H1 (cell line): ENCODE measurements around the gene TBKBP1. TPM values are rescaled to one million over a fixed set of nuclear protein-coding genes. Genes with fewer than 3 reads are reported as not detected.

ENCODE experiments used
- CTCF ChIA-PET: fragments of 300-600 bp; sonication (Branson Sonifier 250); formaldehyde crosslinking; loops from one replicate; lab custom pipeline; 2021; ENCODE audit not compliant: partially characterized antibody; lab: Charles Lee
- POLR2A ChIA-PET: fragments of 300-600 bp; sonication (Branson Sonifier 250); formaldehyde crosslinking; loops from one replicate; lab custom pipeline; 2021; ENCODE audit warnings: inconsistent platforms; ENCODE audit not compliant: partially characterized antibody; lab: Charles Lee
- DNase-seq, 2 experiments: peaks; one replicate each; pipeline versions ENCODE4 v3.0.0 to v3.0.0-alpha.2; 2010 to 2022; ENCODE audit warnings: low spot score in 2 of 2, low read depth in 1 of 2, mixed read lengths in 1 of 2
- FAIRE-seq: peaks from 2 replicates; lab custom pipeline; 2011; peaks lifted over from hg19 to GRCh38; lab: Jason Lieb, UNC
- H2AFZ ChIP-seq: 2 replicates; pipeline ENCODE4 v1.8.1; 2012; ENCODE audit warnings: low read length, inconsistent platforms
- H2AK5ac ChIP-seq: 2 replicates; pipeline ENCODE4 v1.6.1; 2013; ENCODE audit warnings: low read depth, low read length
- H2BK120ac ChIP-seq: replicated peaks from 2 replicates; pipeline ENCODE3; 2013; ENCODE audit warnings: low read depth, low read length, inconsistent platforms
- H2BK12ac ChIP-seq: 2 replicates; pipeline ENCODE4 v1.6.1; 2013; ENCODE audit warnings: low read depth, low read length
- H2BK15ac ChIP-seq: 2 replicates; pipeline ENCODE4 v1.6.1; 2013; ENCODE audit warnings: low read length
- H2BK20ac ChIP-seq: 2 replicates; pipeline ENCODE4 v1.6.1; 2013; ENCODE audit warnings: low read length
- H2BK5ac ChIP-seq: 2 replicates; pipeline ENCODE4 v1.6.1; 2013; ENCODE audit warnings: low read depth, low read length
- H3K14ac ChIP-seq: 2 replicates; pipeline ENCODE4 v1.6.1; 2013; ENCODE audit warnings: inconsistent platforms; ENCODE audit not compliant: insufficient read length
- H3K18ac ChIP-seq: 2 replicates; pipeline ENCODE4 v1.6.1; 2013; ENCODE audit warnings: low read length; ENCODE audit errors: extremely low read depth
- H3K23ac ChIP-seq: 2 replicates; pipeline ENCODE4 v1.6.1; 2013; ENCODE audit warnings: inconsistent platforms; ENCODE audit not compliant: insufficient read length
- H3K23me2 ChIP-seq: 2 replicates; pipeline ENCODE4 v1.6.1; 2013; ENCODE audit warnings: low read depth, low read length
- H3K27ac ChIP-seq: 2 replicates; pipeline ENCODE4 v1.6.1; 2011; ENCODE audit warnings: low read depth, low read length, inconsistent platforms
- H3K27me3 ChIP-seq, 4 experiments: replicated peaks in 1 of 4; 1 replicate in 1 of 4; 2 replicates in 3 of 4; pipeline versions ENCODE4 v1.6.1 to v1.8.1; 2011 to 2013; ENCODE audit warnings: low read length in 3 of 4, mild to moderate bottlenecking in 3 of 4, inconsistent platforms in 2 of 4, mixed read lengths in 2 of 4, moderate library complexity in 1 of 4; ENCODE audit not compliant: control insufficient read depth in 3 of 4, insufficient read depth in 3 of 4; ENCODE audit errors: extremely low read depth in 1 of 4
- H3K36me3 ChIP-seq, 4 experiments: 2 replicates each; pipeline versions ENCODE4 v1.6.1 to v1.8.1; 2011 to 2013; ENCODE audit warnings: mild to moderate bottlenecking in 4 of 4, low read length in 3 of 4, moderate library complexity in 2 of 4, control low read depth in 1 of 4, inconsistent platforms in 1 of 4; ENCODE audit not compliant: insufficient read depth in 4 of 4, control insufficient read depth in 2 of 4
- H3K4ac ChIP-seq: replicated peaks from 2 replicates; pipeline ENCODE3; 2013; ENCODE audit warnings: low read length, low read depth, mixed read lengths, inconsistent platforms; ENCODE audit not compliant: insufficient read length
- H3K4me1 ChIP-seq, 4 experiments: replicated peaks in 1 of 4; 1 replicate in 1 of 4; 2 replicates in 3 of 4; pipeline versions ENCODE4 v1.6.1 to v1.8.1; 2011 to 2013; ENCODE audit warnings: low read length in 3 of 4, inconsistent platforms in 2 of 4, mixed read lengths in 1 of 4; ENCODE audit not compliant: insufficient read depth in 4 of 4, control insufficient read depth in 3 of 4
- H3K4me2 ChIP-seq, 2 experiments: 2 replicates each; pipeline versions ENCODE4 v1.6.1 to v1.8.1; 2011 to 2013; ENCODE audit warnings: low read depth in 2 of 2, low read length in 2 of 2, control low read depth in 1 of 2, inconsistent platforms in 1 of 2, mild to moderate bottlenecking in 1 of 2; ENCODE audit not compliant: insufficient read depth in 1 of 2
- H3K4me3 ChIP-seq, 4 experiments: fragments of 200-600, 300-600 bp in 1 of 4; sonication (generic), shearing (Covaris generic), sonication (Bioruptor Twin) in 1 of 4; 2 replicates each; pipeline versions ENCODE4 v1.5.1 to v1.8.1; 2011 to 2016; ENCODE audit warnings: low read length in 4 of 4, low read depth in 3 of 4, control low read depth in 2 of 4, inconsistent platforms in 2 of 4, mild to moderate bottlenecking in 2 of 4, mixed read lengths in 1 of 4, moderate library complexity in 1 of 4; ENCODE audit not compliant: insufficient read depth in 2 of 4; ENCODE audit errors: extremely low read depth in 1 of 4
- H3K56ac ChIP-seq: replicated peaks from 2 replicates; pipeline ENCODE3; 2013; ENCODE audit warnings: low read depth, mild to moderate bottlenecking, mixed read lengths, low read length, inconsistent platforms; ENCODE audit not compliant: insufficient read length
- H3K79me1 ChIP-seq: 2 replicates; pipeline ENCODE4 v1.6.1; 2013; ENCODE audit warnings: low read depth, low read length, control low read depth
- H3K79me2 ChIP-seq, 2 experiments: 2 replicates each; pipeline versions ENCODE4 v1.6.1 to v1.8.1; 2012 to 2013; ENCODE audit warnings: low read length in 2 of 2, mild to moderate bottlenecking in 2 of 2, inconsistent platforms in 1 of 2; ENCODE audit not compliant: insufficient read depth in 2 of 2, control insufficient read depth in 1 of 2
- H3K9ac ChIP-seq, 4 experiments: replicated peaks in 1 of 4; 1 replicate in 1 of 4; 2 replicates in 3 of 4; pipeline versions ENCODE4 v1.6.1 to v1.8.1; 2011 to 2013; ENCODE audit warnings: low read depth in 3 of 4, low read length in 3 of 4, control low read depth in 2 of 4, mild to moderate bottlenecking in 2 of 4, moderate library complexity in 2 of 4, inconsistent platforms in 1 of 4; ENCODE audit errors: extremely low read depth in 1 of 4
- H3K9me3 ChIP-seq, 2 experiments: 2 replicates each; pipeline versions ENCODE4 v1.6.1 to v1.8.1; 2012 to 2013; ENCODE audit warnings: mild to moderate bottlenecking in 2 of 2, moderate library complexity in 2 of 2, control low read depth in 1 of 2, inconsistent platforms in 1 of 2, low read depth in 1 of 2, low read length in 1 of 2, mixed read lengths in 1 of 2; ENCODE audit not compliant: insufficient read depth in 2 of 2
- H4K20me1 ChIP-seq, 2 experiments: replicated peaks in 1 of 2; 2 replicates each; pipeline versions ENCODE3 to v1.8.1; 2011 to 2013; ENCODE audit warnings: inconsistent platforms in 2 of 2, low read length in 2 of 2, mild to moderate bottlenecking in 1 of 2; ENCODE audit not compliant: insufficient read depth in 2 of 2, control insufficient read depth in 1 of 2
- H4K5ac ChIP-seq: 2 replicates; pipeline ENCODE4 v1.6.1; 2013; ENCODE audit warnings: low read length, low read depth, mixed read lengths, inconsistent platforms; ENCODE audit not compliant: insufficient read length
- H4K8ac ChIP-seq: 2 replicates; pipeline ENCODE4 v1.8.0; 2013; ENCODE audit warnings: mild to moderate bottlenecking, moderate library complexity, low read length, inconsistent platforms; ENCODE audit not compliant: insufficient read depth; ENCODE audit errors: extremely low read depth
- H4K91ac ChIP-seq: replicated peaks from 2 replicates; pipeline ENCODE3; 2013; ENCODE audit warnings: low read length, mixed read lengths, inconsistent platforms; ENCODE audit not compliant: insufficient read length
- CHD1 ChIP-seq: IDR thresholded peaks from 2 replicates; pipeline ENCODE4 v1.6.1; 2012; ENCODE audit warnings: low read depth, low read length, improper control_type of control experiment
- CTCF ChIP-seq, 3 experiments: IDR thresholded peaks; 1 replicate in 2 of 3; 2 replicates in 1 of 3; pipeline versions ENCODE4 v1.5.1 to v1.6.1; 2011; ENCODE audit warnings: low read length in 3 of 3, mild to moderate bottlenecking in 3 of 3, inconsistent platforms in 2 of 3, low read depth in 1 of 3, moderate library complexity in 1 of 3; ENCODE audit not compliant: insufficient read depth in 1 of 3; ENCODE audit errors: control extremely low read depth in 1 of 3
- E2F6 ChIP-seq: IDR thresholded peaks from 2 replicates; pipeline ENCODE4 v1.6.1; 2012; ENCODE audit warnings: inconsistent platforms
- KDM1A ChIP-seq: fragments of 200-600, 300-600 bp; sonication (generic); IDR thresholded peaks from 2 replicates; pipeline ENCODE4 v1.7.1; 2016; ENCODE audit warnings: mild to moderate bottlenecking, low read length, borderline replicate concordance
- RNF2 ChIP-seq: fragments of 200-900, 300-1000 bp; sonication (generic); IDR thresholded peaks from 2 replicates; pipeline ENCODE4 v1.7.1; 2016; ENCODE audit warnings: borderline replicate concordance, low read depth, mild to moderate bottlenecking, antibody characterized with exemption, low read length; ENCODE audit not compliant: poor library complexity, severe bottlenecking; ENCODE audit errors: missing control alignments
- SIRT6 ChIP-seq: IDR thresholded peaks from one replicate; pipeline ENCODE4 v1.7.1; 2012; ENCODE audit warnings: low read length, inconsistent platforms
- SP1 ChIP-seq: IDR thresholded peaks from 2 replicates; pipeline ENCODE4 v1.6.1; 2011; ENCODE audit warnings: low read depth, low read length
- SP2 ChIP-seq: IDR thresholded peaks from 2 replicates; pipeline ENCODE4 v1.6.1; 2012; ENCODE audit warnings: mild to moderate bottlenecking, low read length, inconsistent platforms
- WGBS, 2 experiments: shearing (Covaris generic) in 1 of 2; methylation state at CpG; one replicate each; pipeline versions ENCODE4 v1.1.6 to v1.1.7; 2013 to 2015; ENCODE audit warnings: low lambda C conversion rate in 2 of 2, mixed read lengths in 2 of 2, inconsistent platforms in 1 of 2, low coverage in 1 of 2, missing lambda C conversion rate in 1 of 2; ENCODE audit not compliant: insufficient replicate concordance in 2 of 2, insufficient coverage in 1 of 2, insufficient read length in 1 of 2; ENCODE audit errors: extremely low coverage in 1 of 2, missing lambda C conversion rate in 1 of 2; 5-methylcytosine and 5-hydroxymethylcytosine counted together
- polyA plus RNA-seq, 7 experiments: library from polyadenylated mRNA; depleted of rRNA in 3 of 7; stranded (reverse) in 5 of 7; unstranded in 2 of 7; fragments of >200 nt in 5 of 7; fragments of 200-250 nt in 2 of 7; gene quantifications; 1 replicate in 5 of 7; 2 replicates in 1 of 7; 4 replicates in 1 of 7; pipeline versions ENCODE4 v1.2.1 to v1.2.3, GENCODE V29; 2011 to 2013; ENCODE audit warnings: missing spikeins in 2 of 7, mixed read lengths in 2 of 7
- total RNA-seq: library from RNA; stranded (reverse); fragmentation: NEBNext Ultra II Directional; extraction: Animal tissue kit (Norgen Biotek cat#: 25700); gene quantifications from 2 replicates; pipeline ENCODE4 v1.2.1, GENCODE V29; 2021

Gene TBKBP1
- total and polyA plus RNA-seq, 2 of the 8 experiments (the other 6 are each of a cell fraction or from before 2014, with no cell fraction given) = 6.3 to 15.1 TPM

GRCh38 chr17:47676199-47676472 lies 17.8 kb upstream of the TBKBP1 start:
- H3K27me3 ChIP-seq = no peaks in the 10 kb centered on the region; a peak in 1 of 7 replicates
- H4K8ac ChIP-seq = no peak overlapping the region
- no peak overlapping the region for H3K27ac ChIP-seq
- no peak overlapping the region for H2BK20ac ChIP-seq
- no peaks in the 10 kb centered on the region for H3K23me2 ChIP-seq
- H3K9ac ChIP-seq = no peak overlapping the region
- 95% methylated on average over 4 of the region's 4 CpGs; no CpG with 5 or more reads in 1 of the 2 experiments for WGBS, 2 experiments
- H3K23ac ChIP-seq = no peak overlapping the region
- CTCF ChIA-PET = interaction anchor here (1.4 to 10.3 kb wide), 3 partner anchors 12 to 70 kb away, joined by 3 to 107 read pairs (median 4); no protein-coding TSS in a partner anchor
- H3K56ac ChIP-seq = no peak overlapping the region
- H4K91ac ChIP-seq = no peak overlapping the region
- H3K36me3 ChIP-seq = peaks cover 76 to 99% (median 94%) of the 10 kb centered on the region in 4 experiments
- 0 out of 4 replicates have a peak, but pooled peaks cover 0 to 8% of the 10 kb centered on the region in 2 experiments for H3K79me2 ChIP-seq
- no peaks in the 10 kb centered on the region; the same call in none of the 2 replicates for H3K79me1 ChIP-seq
- no peak overlapping the region for H2BK12ac ChIP-seq
- no peak overlapping the region for H3K14ac ChIP-seq
- H2AK5ac ChIP-seq = no peak overlapping the region
- TF ChIP-seq KDM1A = no peak
- no peak for TF ChIP-seq CTCF (IDR thresholded peaks at IDR 0.05; ENCODE audit: control extremely low read depth in 1 of 3, insufficient read depth in 1 of 3, low read depth in 1 of 3, low read length in 3 of 3)
- TF ChIP-seq CHD1 = no peak
- no peak for TF ChIP-seq SIRT6
- no peak for TF ChIP-seq E2F6
- TF ChIP-seq SP2 = no peak
- no peak for TF ChIP-seq RNF2
- TF ChIP-seq SP1 = no peak
- H2BK5ac ChIP-seq = no peak overlapping the region
- no peak overlapping the region for H2BK15ac ChIP-seq
- no peaks in the 10 kb centered on the region for H3K4me1 ChIP-seq
- DNase-seq (no peak), FAIRE-seq (no peak)
- H3K4me3 ChIP-seq = no peak overlapping the region
- H3K4me2 ChIP-seq = no peak overlapping the region
- H3K18ac ChIP-seq = no peak overlapping the region
- H3K4ac ChIP-seq = no peak overlapping the region
- no peak overlapping the region for H2AFZ ChIP-seq
- no peak overlapping the region for H4K5ac ChIP-seq
- no peaks in the 10 kb centered on the region for H3K9me3 ChIP-seq
- POLR2A ChIA-PET = interaction anchor here (1.2 to 46.3 kb wide), 3 partner anchors 6 to 69 kb away, joined by 3 to 1575 read pairs (median 1575); partner anchors contain the start of genes KPNB1 and TBKBP1
- H2BK120ac ChIP-seq = no peak overlapping the region
- peaks cover 3 to 18% of the 10 kb centered on the region in 2 experiments for H4K20me1 ChIP-seq
